Frontal cortex (tissue), 4 donors: ENCODE data around the gene ODAD2. TPM values are rescaled to one million over a fixed set of nuclear protein-coding genes. Genes with fewer than 3 reads are reported as not detected.

Experiments used
- DNase-seq, 2 donors: peaks; one replicate each; pipeline ENCODE4 v3.0.0; 2012; ENCODE audit warnings: low spot score in 2 of 2
- FAIRE-seq: peaks from 2 replicates; lab custom pipeline; 2012; peaks lifted over from hg19 to GRCh38; lab: Jason Lieb, UNC
- total RNA-seq: library from RNA; depleted of rRNA; stranded (reverse); fragments of >200 nt; gene quantifications from one replicate; pipeline ENCODE4 v1.2.3, GENCODE V29; 2014
- donor health status: control.
- donor health status: control.
- donor health status: control.

Gene ODAD2
- total RNA-seq, 1 donor from 2014 or later, result 0.82 TPM

GRCh38 chr10:27878281-27878680 is 120.6 kb downstream of the ODAD2 start:
- FAIRE-seq, result no peak

DNA sequence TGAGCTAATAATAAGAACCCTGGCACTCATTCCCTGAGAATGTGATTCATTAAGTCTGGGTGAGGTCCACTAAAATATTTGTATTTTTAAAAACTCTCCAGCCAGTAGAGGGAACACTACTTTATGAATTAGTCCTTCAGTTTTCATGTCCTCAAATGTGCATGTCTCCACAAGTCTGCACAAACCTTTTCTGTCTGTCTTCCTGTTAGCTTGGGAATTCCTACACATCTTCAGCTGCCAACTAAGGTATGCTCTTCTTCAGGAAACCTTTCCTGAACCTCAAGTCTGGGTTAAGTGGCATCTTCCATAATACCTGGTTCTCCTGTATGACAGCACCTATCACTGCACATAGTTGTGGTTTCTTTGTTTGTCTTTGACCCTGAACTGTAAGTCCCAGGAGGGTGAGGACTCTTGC is 133.7 kb downstream of the ODAD2 start:
- DNase-seq, result no peak
- FAIRE-seq, result no peak

More at GRCh38 chr10:27878281-27878680, 120.6 kb downstream of the ODAD2 start:
- no peak for DNase-seq

DNA sequence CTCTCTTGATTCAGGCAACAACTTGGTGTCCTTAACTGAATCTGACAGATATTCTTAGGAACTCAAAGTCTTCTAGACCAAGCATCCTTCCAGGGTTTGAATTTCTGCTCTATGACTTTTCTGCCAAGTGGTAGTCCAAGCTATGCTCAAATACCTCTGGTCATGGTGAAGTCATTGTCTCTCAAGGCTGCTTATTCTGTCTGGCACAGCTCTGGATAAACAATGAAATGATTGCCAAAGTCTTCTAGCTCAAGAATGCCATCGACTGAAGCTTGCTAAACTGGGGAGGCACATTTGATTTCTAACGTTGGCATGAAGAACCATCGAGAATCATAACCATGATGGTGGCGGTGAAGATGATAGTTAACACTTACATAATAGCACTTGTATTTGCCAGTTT is 137.1 kb downstream of the ODAD2 start:
- no peak for FAIRE-seq
- no peak for DNase-seq

DNA sequence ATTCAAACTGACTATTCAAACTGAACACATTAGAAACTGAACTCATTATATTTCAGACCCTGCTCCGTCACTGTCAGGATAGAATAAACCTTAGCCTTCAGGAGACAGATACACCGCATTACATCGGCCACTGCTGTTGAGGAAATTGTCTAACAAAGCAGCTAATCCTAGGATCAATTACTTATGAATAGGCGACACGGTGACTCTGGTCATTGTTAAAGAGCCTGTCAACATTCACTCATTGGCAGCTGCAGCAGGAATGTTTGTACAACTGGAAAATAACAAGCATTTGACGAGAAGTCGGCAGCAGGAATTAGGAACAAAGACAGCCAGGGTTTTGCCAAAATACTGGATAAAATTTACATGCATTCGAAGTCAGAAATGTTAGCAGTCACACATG is 141.3 kb downstream of the ODAD2 start:
- DNase-seq (no peak), FAIRE-seq (no peak)

DNA sequence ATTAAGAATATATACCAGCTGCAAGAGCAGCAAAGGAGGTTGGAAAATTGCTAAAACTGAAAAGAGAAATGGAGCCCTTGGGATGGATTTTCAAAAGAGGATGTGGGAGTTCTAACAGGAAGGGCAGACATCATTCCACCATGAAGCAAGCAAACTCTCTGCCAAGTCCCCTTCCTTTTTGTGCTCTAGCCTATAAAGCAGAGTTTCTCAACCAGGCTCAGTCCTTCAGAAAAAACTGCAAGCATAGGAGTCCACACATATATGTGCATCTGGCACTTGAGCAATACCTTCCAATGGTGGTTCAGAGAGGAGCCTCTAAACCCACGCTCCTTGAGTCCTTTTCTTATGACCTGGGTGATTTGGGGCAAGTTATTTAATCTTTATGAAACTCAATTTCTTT is 154.7 kb downstream of the ODAD2 start:
- no peak for DNase-seq
- no peak for FAIRE-seq

- no peak for DNase-seq
- no peak for FAIRE-seq
Measured at GRCh38 chr10:27838901-27839300, 160.0 kb downstream of the ODAD2 start.

GRCh38 chr10:27838361-27838760 is 160.5 kb downstream of the ODAD2 start:
- DNase-seq (no peak), FAIRE-seq (no peak)

DNA sequence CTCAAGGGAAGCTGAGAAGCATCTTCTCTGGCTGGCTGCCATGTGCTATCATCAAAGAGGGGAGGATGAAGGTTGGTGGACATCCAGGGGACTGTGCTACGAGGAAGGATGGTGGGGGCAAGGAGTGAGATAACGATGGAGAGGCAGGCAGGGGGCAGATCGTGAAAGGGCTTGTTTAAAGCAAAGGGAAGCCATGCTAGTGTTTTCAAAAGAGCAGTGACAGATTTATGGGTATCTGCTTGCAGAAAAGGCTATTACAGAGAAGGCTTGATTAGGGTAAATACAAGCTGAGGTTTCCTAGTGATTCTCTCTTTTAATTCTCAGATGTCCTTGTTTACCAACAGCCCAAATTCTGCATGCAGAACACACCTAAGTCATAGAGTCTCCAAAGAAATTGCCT is 164.4 kb downstream of the ODAD2 start:
- DNase-seq, result no peak
- FAIRE-seq, result no peak

DNA sequence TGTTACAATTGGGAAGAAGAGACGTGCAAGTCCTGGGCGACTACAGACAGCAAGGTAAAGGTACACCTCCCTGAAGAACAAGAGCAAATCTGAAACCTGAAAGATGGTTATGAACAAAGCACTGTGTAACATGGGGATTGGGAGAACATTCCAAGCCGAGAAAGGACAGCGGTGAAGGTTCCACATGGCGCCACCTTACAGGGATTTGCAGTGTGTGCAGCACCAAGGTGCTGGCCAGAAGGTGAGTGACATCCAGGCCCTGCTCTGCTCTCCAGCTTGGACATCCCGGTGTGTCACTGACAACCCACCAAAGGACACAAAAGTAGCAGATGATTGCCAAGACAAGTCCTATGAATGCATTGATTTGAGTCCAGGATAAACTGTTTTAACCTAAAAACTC is 165.1 kb downstream of the ODAD2 start:
- DNase-seq (no peak), FAIRE-seq (no peak)

DNA sequence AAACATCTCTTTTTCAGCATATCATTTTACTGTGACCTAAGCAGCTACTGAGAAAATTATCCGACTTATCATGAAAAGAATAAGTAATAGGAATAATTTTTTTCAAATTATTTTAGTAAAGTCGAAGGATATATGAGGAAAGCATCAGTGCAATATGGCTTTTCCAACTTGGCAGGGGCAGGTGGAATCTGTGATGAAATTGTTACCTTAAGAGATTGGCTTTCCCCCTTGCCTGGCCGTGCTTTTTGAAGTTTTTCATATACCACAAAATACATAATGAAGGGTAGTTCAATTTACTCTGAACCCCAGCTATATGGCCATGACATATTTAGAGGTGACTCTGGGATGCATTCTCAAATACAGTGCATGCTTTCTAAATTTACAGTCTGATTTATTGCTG is 166.1 kb downstream of the ODAD2 start:
- no peak for FAIRE-seq

GRCh38 chr10:27826369-27826768 is 172.5 kb downstream of the ODAD2 start:
- DNase-seq, result no peak

More for the DNA sequence above, 166.1 kb downstream of the ODAD2 start:
- DNase-seq, result no peak

DNA sequence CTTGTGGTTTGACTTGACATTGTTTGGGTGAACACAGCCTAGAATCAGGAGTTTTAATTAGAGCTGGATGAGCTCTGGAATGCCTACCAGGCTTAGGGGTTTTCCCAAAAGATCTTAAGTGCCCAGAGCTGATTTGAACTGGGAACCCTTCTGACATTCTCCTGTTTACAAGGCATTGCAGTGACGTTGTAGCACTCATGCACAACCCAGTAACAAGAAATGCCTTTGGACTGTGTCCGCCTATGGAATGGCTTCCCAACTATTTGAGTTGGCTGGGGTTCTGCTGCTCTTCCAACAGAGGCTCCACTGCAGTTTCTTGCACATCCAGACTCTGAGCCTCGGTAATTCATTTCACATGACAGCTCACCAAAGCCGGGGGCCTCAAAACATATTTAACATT is 176.6 kb downstream of the ODAD2 start:
- FAIRE-seq (no peak), DNase-seq (no peak)

More at GRCh38 chr10:27826369-27826768, 172.5 kb downstream of the ODAD2 start:
- FAIRE-seq, result no peak

DNA sequence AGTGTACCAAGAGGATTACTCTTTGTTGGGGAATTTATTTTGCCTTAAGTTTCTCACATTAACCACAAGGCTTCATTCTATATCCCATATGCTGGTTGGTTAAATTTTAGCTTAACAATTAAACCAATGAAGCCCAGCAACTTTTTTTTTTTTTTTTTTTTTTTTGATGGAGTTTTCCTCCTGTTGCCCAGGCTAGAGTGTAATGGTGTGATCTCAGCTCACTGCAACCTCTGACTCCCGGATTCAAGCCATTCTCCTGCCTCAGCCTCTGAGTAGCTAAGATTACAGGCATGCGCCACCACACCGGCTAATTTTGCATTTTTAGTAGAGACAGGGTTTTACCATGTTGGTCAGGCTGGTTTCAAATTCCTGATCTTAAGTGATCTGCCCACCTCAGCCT is 178.2 kb downstream of the ODAD2 start:
- no peak for FAIRE-seq
- no peak for DNase-seq

- DNase-seq (peak in 1 of 2 donors; percentile 12), FAIRE-seq (no peak)
Measured at GRCh38 chr10:27819781-27820531, 178.9 kb downstream of the ODAD2 start.

GRCh38 chr10:27816320-27816719 is 182.6 kb downstream of the ODAD2 start:
- FAIRE-seq, result no peak

GRCh38 chr10:27815846-27816245 is 183.0 kb downstream of the ODAD2 start:
- no peak for DNase-seq
- no peak for FAIRE-seq

More at GRCh38 chr10:27816320-27816719, 182.6 kb downstream of the ODAD2 start:
- DNase-seq, result no peak

- no peak for DNase-seq
- no peak for FAIRE-seq
Measured at GRCh38 chr10:27815261-27815660, 183.6 kb downstream of the ODAD2 start.

- FAIRE-seq (no peak), DNase-seq (no peak)
Measured at GRCh38 chr10:27805180-27805579, 193.7 kb downstream of the ODAD2 start.

GRCh38 chr10:27804136-27804535 is 194.7 kb downstream of the ODAD2 start:
- no peak for FAIRE-seq
- no peak for DNase-seq

- FAIRE-seq, result no peak
- no peak for DNase-seq
Measured at GRCh38 chr10:27801171-27801785, 197.6 kb downstream of the ODAD2 start.

- FAIRE-seq, result no peak
Measured at GRCh38 chr10:27799046-27799445, 199.8 kb downstream of the ODAD2 start.

GRCh38 chr10:27794157-27794556 is 204.7 kb downstream of the ODAD2 start:
- no peak for DNase-seq
- no peak for FAIRE-seq

More at GRCh38 chr10:27799046-27799445, 199.8 kb downstream of the ODAD2 start:
- DNase-seq, result no peak
